Glutamatergic neuron (in vitro differentiated cells): ENCODE measurements around the gene PAQR9. TPM values are rescaled to one million over a fixed set of nuclear protein-coding genes. Genes with fewer than 3 reads are reported as not detected.

Source experiments
- DNase-seq: peaks from one replicate; pipeline ENCODE4 v3.0.0; 2022
- H3K27ac Mint-ChIP-seq: one replicate; pipeline ENCODE4 v1.8.0; 2020; ENCODE audit warnings: mild to moderate bottlenecking, mixed read lengths, inconsistent platforms; ENCODE audit not compliant: unreplicated experiment
- H3K27me3 Mint-ChIP-seq: one replicate; pipeline ENCODE4 v1.8.0; 2020; ENCODE audit warnings: mild to moderate bottlenecking, moderate library complexity, mixed read lengths, inconsistent platforms; ENCODE audit not compliant: unreplicated experiment
- H3K36me3 Mint-ChIP-seq: one replicate; pipeline ENCODE4 v1.8.0; 2020; ENCODE audit warnings: mild to moderate bottlenecking, mixed read lengths, inconsistent platforms; ENCODE audit not compliant: unreplicated experiment
- H3K4me1 Mint-ChIP-seq: one replicate; pipeline ENCODE4 v1.8.0; 2020; ENCODE audit warnings: mild to moderate bottlenecking, low read depth, mixed read lengths, inconsistent platforms; ENCODE audit not compliant: unreplicated experiment
- H3K4me3 Mint-ChIP-seq: one replicate; pipeline ENCODE4 v1.8.0; 2020; ENCODE audit warnings: mild to moderate bottlenecking, mixed read lengths, inconsistent platforms; ENCODE audit not compliant: unreplicated experiment
- H3K9me3 Mint-ChIP-seq: one replicate; pipeline ENCODE4 v1.8.0; 2020; ENCODE audit warnings: mild to moderate bottlenecking, moderate library complexity, mixed read lengths, inconsistent platforms; ENCODE audit not compliant: unreplicated experiment
- CTCF ChIP-seq: fragments of 200-600 bp; sonication (generic); IDR thresholded peaks from one replicate; pipeline ENCODE4 v1.5.0; 2021; ENCODE audit not compliant: partially characterized antibody, unreplicated experiment
- total RNA-seq: library from RNA; stranded (reverse); fragmentation: NEBNext Ultra II Directional; extraction: Animal tissue kit (Norgen Biotek cat#: 25700); gene quantifications from one replicate; pipeline ENCODE4 v1.2.1, GENCODE V29; 2021; ENCODE audit not compliant: unreplicated experiment

Gene PAQR9
- total RNA-seq, 1 donor from 2014 or later, result 2.5 TPM

- H3K27me3 Mint-ChIP-seq, result peaks cover 2% of the 10 kb centered on the region
- H3K36me3 Mint-ChIP-seq, result no peaks in the 10 kb centered on the region
- no peak overlapping the region for H3K4me3 Mint-ChIP-seq
- H3K27ac Mint-ChIP-seq, result no peak overlapping the region
- no peaks in the 10 kb centered on the region for H3K4me1 Mint-ChIP-seq
- DNase-seq, result no peak
- peaks cover 2% of the 10 kb centered on the region for H3K9me3 Mint-ChIP-seq
- TF ChIP-seq CTCF, result no peak
Measured at GRCh38 chr3:142943349-142943748, 20.1 kb downstream of the PAQR9 start.

GRCh38 chr3:142941373-142942123 lies 21.9 kb downstream of the PAQR9 start:
- DNase-seq, result no peak
- H3K36me3 Mint-ChIP-seq, result no peaks in the 10 kb centered on the region
- H3K27ac Mint-ChIP-seq, result no peak overlapping the region
- H3K9me3 Mint-ChIP-seq, result peaks cover 2% of the 10 kb centered on the region
- H3K4me1 Mint-ChIP-seq, result no peaks in the 10 kb centered on the region
- peaks cover 2% of the 10 kb centered on the region for H3K27me3 Mint-ChIP-seq
- no peak for TF ChIP-seq CTCF
- no peak overlapping the region for H3K4me3 Mint-ChIP-seq

- no peak for TF ChIP-seq CTCF
Measured at GRCh38 chr3:142940472-142940871, 23.0 kb downstream of the PAQR9 start.

GRCh38 chr3:142940000-142940399 lies 23.5 kb downstream of the PAQR9 start:
- H3K27me3 Mint-ChIP-seq, result no peaks in the 10 kb centered on the region
- H3K27ac Mint-ChIP-seq, result no peak overlapping the region
- H3K36me3 Mint-ChIP-seq, result no peaks in the 10 kb centered on the region
- no peak overlapping the region for H3K4me3 Mint-ChIP-seq
- TF ChIP-seq CTCF, result no peak
- no peaks in the 10 kb centered on the region for H3K9me3 Mint-ChIP-seq
- DNase-seq, result no peak
- H3K4me1 Mint-ChIP-seq, result no peaks in the 10 kb centered on the region

More at GRCh38 chr3:142940472-142940871, 23.0 kb downstream of the PAQR9 start:
- Mint-ChIP-seq H3K27me3 (no peaks in the 10 kb centered on the region), H3K36me3 (no peaks in the 10 kb centered on the region), H3K27ac (no peak overlapping the region), H3K9me3 (no peaks in the 10 kb centered on the region), H3K4me3 (no peak overlapping the region), H3K4me1 (no peaks in the 10 kb centered on the region)
- no peak for DNase-seq

GRCh38 chr3:142935963-142936362 lies 27.5 kb downstream of the PAQR9 start:
- no peak for DNase-seq
- Mint-ChIP-seq H3K36me3 (no peaks in the 10 kb centered on the region), H3K4me3 (no peak overlapping the region), H3K27me3 (no peaks in the 10 kb centered on the region), H3K4me1 (no peaks in the 10 kb centered on the region), H3K9me3 (no peaks in the 10 kb centered on the region), H3K27ac (no peak overlapping the region)
- TF ChIP-seq CTCF, result no peak
